ENCODE results near the gene PLEKHJ1. TPM values are rescaled to one million over a fixed set of nuclear protein-coding genes. Genes with fewer than 3 reads are reported as not detected.

The PLEKHJ1 gene
- total and polyA plus RNA-seq, 2 of the 8 experiments (the other 6 are each of a cell fraction or from before 2014, with no cell fraction given) = 135 to 187 TPM

GRCh38 chr19:2245273-2245672 lies 9.1 kb upstream of the PLEKHJ1 start:
- DNase-seq (ENCODE audit: low read depth in 1 of 2, low spot score in 2 of 2) (no peak), FAIRE-seq (no peak)
- Histone ChIP-seq H3K4me3 (ENCODE audit: extremely low read depth in 1 of 4, insufficient read depth in 2 of 4, low read depth in 3 of 4, low read length in 4 of 4) (no peak overlapping the region), H2BK20ac (ENCODE audit: low read length) (no peak overlapping the region), H3K4me1 (replicated peaks in 1 of 4; ENCODE audit: control insufficient read depth in 3 of 4, insufficient read depth in 4 of 4, low read length in 3 of 4) (peaks cover 0 to 8% (median 6%) of the 10 kb centered on the region in 4 experiments; a peak in 5 of 7 replicates), H3K36me3 (ENCODE audit: control insufficient read depth in 2 of 4, insufficient read depth in 4 of 4, low read length in 3 of 4) (peaks cover 28 to 49% (median 45%) of the 10 kb centered on the region in 4 experiments), H3K27me3 (replicated peaks in 1 of 4; ENCODE audit: control insufficient read depth in 3 of 4, extremely low read depth in 1 of 4, insufficient read depth in 3 of 4, low read length in 3 of 4) (no peaks in the 10 kb centered on the region), H3K9ac (replicated peaks in 1 of 4; ENCODE audit: extremely low read depth in 1 of 4, low read depth in 3 of 4, low read length in 3 of 4) (no peak overlapping the region), H2BK12ac (ENCODE audit: low read depth, low read length) (no peak overlapping the region), H3K23ac (ENCODE audit: insufficient read length) (no peak overlapping the region), H3K4me2 (ENCODE audit: insufficient read depth in 1 of 2, low read depth in 2 of 2, low read length in 2 of 2) (no peak overlapping the region), H4K5ac (ENCODE audit: insufficient read length, low read depth, low read length) (no peak overlapping the region), H2BK5ac (ENCODE audit: low read depth, low read length) (no peak overlapping the region), H3K23me2 (ENCODE audit: low read depth, low read length) (no peaks in the 10 kb centered on the region; the same call in 1 of the 2 replicates), H3K56ac (replicated peaks; ENCODE audit: insufficient read length, low read depth, low read length) (no peak overlapping the region), H3K14ac (ENCODE audit: insufficient read length) (no peak overlapping the region), H2BK15ac (ENCODE audit: low read length) (no peak overlapping the region), H2AFZ (ENCODE audit: low read length) (no peak overlapping the region), H3K9me3 (ENCODE audit: insufficient read depth in 2 of 2, low read depth in 1 of 2, low read length in 1 of 2) (no peaks in the 10 kb centered on the region), H2AK5ac (ENCODE audit: low read depth, low read length) (no peak overlapping the region), H3K4ac (replicated peaks; ENCODE audit: insufficient read length, low read depth, low read length) (no peak overlapping the region), H2BK120ac (replicated peaks; ENCODE audit: low read depth, low read length) (no peak overlapping the region), H4K91ac (replicated peaks; ENCODE audit: insufficient read length, low read length) (no peak overlapping the region), H3K27ac (ENCODE audit: low read depth, low read length) (no peak overlapping the region), H4K8ac (ENCODE audit: extremely low read depth, insufficient read depth, low read length) (no peak overlapping the region; the same call in 1 of the 2 replicates), H3K79me2 (ENCODE audit: control insufficient read depth in 1 of 2, insufficient read depth in 2 of 2, low read length in 2 of 2) (peaks cover 22 to 39% of the 10 kb centered on the region in 2 experiments), H3K18ac (ENCODE audit: extremely low read depth, low read length) (no peak overlapping the region), H3K79me1 (ENCODE audit: low read depth, low read length) (peaks cover 19% of the 10 kb centered on the region), H4K20me1 (replicated peaks in 1 of 2; ENCODE audit: control insufficient read depth in 1 of 2, insufficient read depth in 2 of 2, low read length in 2 of 2) (peaks cover 40 to 58% of the 10 kb centered on the region in 2 experiments)
- POLR2A ChIA-PET (ENCODE audit: partially characterized antibody) = interaction anchor here (1.1 to 10.3 kb wide), 7 partner anchors 10 to 71 kb away, joined by 3 to 206 read pairs (median 4); partner anchors contain the start of genes AMH and JSRP1
- CTCF ChIA-PET (ENCODE audit: partially characterized antibody) = interaction anchor here (0.9 to 2.6 kb wide), 5 partner anchors 8 to 71 kb away, joined by 3 to 11 read pairs (median 4); partner anchors contain the start of gene JSRP1
- 94% methylated on average over 15 of the region's 15 CpGs; no CpG with 5 or more reads in 1 of the 2 experiments for WGBS, 2 experiments (ENCODE audit: extremely low coverage in 1 of 2, insufficient coverage in 1 of 2, insufficient read length in 1 of 2, insufficient replicate concordance in 2 of 2, low coverage in 1 of 2, low lambda C conversion rate in 2 of 2, missing lambda C conversion rate in 1 of 2)
- no peak for TF ChIP-seq SRF (IDR thresholded peaks at IDR 0.05; ENCODE audit: low read depth, low read length)
- TF ChIP-seq BRCA1 (IDR thresholded peaks at IDR 0.05; ENCODE audit: low read depth, low read length) = no peak
- no peak for TF ChIP-seq KDM1A (IDR thresholded peaks at IDR 0.05; ENCODE audit: borderline replicate concordance, low read length)
- no peak for TF ChIP-seq MAX (IDR thresholded peaks at IDR 0.05)
- TF ChIP-seq RFX5 (IDR thresholded peaks at IDR 0.05; ENCODE audit: borderline replicate concordance, low read depth, low read length) = no peak
- no peak for TF ChIP-seq EP300 (IDR thresholded peaks at IDR 0.05; ENCODE audit: borderline replicate concordance in 1 of 2, low read depth in 2 of 2, low read length in 2 of 2)
- TF ChIP-seq POLR2A (IDR thresholded peaks at IDR 0.05; ENCODE audit: control extremely low read depth in 1 of 2, low read depth in 2 of 2, low read length in 2 of 2) = no peak
- no peak for TF ChIP-seq FOSL1 (IDR thresholded peaks at IDR 0.05; ENCODE audit: insufficient read depth, low read depth, low read length)
- no peak for TF ChIP-seq CBX8 (IDR thresholded peaks at IDR 0.05; ENCODE audit: borderline replicate concordance, low read depth, low read length)
- TF ChIP-seq SIN3A (conservative IDR thresholded peaks at IDR 0.05 in 1 of 2, IDR thresholded peaks at IDR 0.05 in 1 of 2; ENCODE audit: low read depth in 1 of 2, low read length in 2 of 2) = no peak
- TF ChIP-seq PHF8 (conservative IDR thresholded peaks at IDR 0.05; ENCODE audit: low read depth, low read length) = no peak
- TF ChIP-seq POU5F1 (IDR thresholded peaks at IDR 0.05; ENCODE audit: low read depth, low read length) = no peak
- no peak for TF ChIP-seq ATF3 (IDR thresholded peaks at IDR 0.05; ENCODE audit: insufficient read depth, low read depth, low read length)
